G401 (cell line): ENCODE measurements around the gene TFF3. TPM values are rescaled to one million over a fixed set of nuclear protein-coding genes. Genes with fewer than 3 reads are reported as not detected.

Experiments used
- DNase-seq: peaks from one replicate; pipeline ENCODE4 v3.0.0-alpha.2; 2015; ENCODE audit warnings: low spot score
- in situ Hi-C: cut with HindIII; loops from 2 replicates; pipeline ENCODE4 v1.10.0; 2016; ENCODE audit warnings: low sequenced_read_pairs, mixed read lengths
- total RNA-seq: library from RNA; depleted of rRNA; stranded (reverse); fragments of >200 nt; shearing (Covaris generic); gene quantifications from 2 replicates; pipeline ENCODE4 v1.2.3, GENCODE V29; 2014

The TFF3 gene
- total RNA-seq, 1 experiment from 2014 or later, result not detected

GRCh38 chr21:42331660-42332059, 16.5 kb upstream of the TFF3 start:
- DNase-seq, result no peak
- in situ Hi-C loops, result no loop called here

GRCh38 chr21:42330380-42331371, 15.5 kb upstream of the TFF3 start:
- in situ Hi-C loops, result no loop called here
- DNase-seq, result no peak

- in situ Hi-C loops, result no loop called here
- no peak for DNase-seq
Observed at GRCh38 chr21:42324896-42325295, 9.7 kb upstream of the TFF3 start.

- no peak for DNase-seq
- in situ Hi-C loops, result no loop called here
Observed at GRCh38 chr21:42321845-42322244, 6.6 kb upstream of the TFF3 start.

GRCh38 chr21:42321231-42321630, 6.0 kb upstream of the TFF3 start:
- in situ Hi-C loops, result no loop called here
- no peak for DNase-seq

- DNase-seq, result no peak
- in situ Hi-C loops, result no loop called here
Observed at GRCh38 chr21:42320791-42321190, 5.6 kb upstream of the TFF3 start.

- DNase-seq, result no peak
Observed at GRCh38 chr21:42319851-42320572, 4.8 kb upstream of the TFF3 start.

GRCh38 chr21:42319376-42319775, 4.2 kb upstream of the TFF3 start:
- in situ Hi-C loops, result no loop called here
- DNase-seq, result no peak

More at GRCh38 chr21:42319851-42320572, 4.8 kb upstream of the TFF3 start:
- in situ Hi-C loops, result no loop called here

GRCh38 chr21:42317826-42318746, 2.9 kb upstream of the TFF3 start:
- DNase-seq, result no peak
- in situ Hi-C loops, result no loop called here

- no peak for DNase-seq
- in situ Hi-C loops, result no loop called here
Observed at GRCh38 chr21:42317341-42317741, 2.1 kb upstream of the TFF3 start.

GRCh38 chr21:42316891-42317290, 1.7 kb upstream of the TFF3 start:
- in situ Hi-C loops, result no loop called here
- DNase-seq, result no peak

GRCh38 chr21:42314616-42315295, 453 bp downstream of the TFF3 start:
- in situ Hi-C loops, result no loop called here
- DNase-seq, result no peak

- DNase-seq, result no peak
- in situ Hi-C loops, result no loop called here
Observed at GRCh38 chr21:42313501-42313969, 1.7 kb downstream of the TFF3 start.

GRCh38 chr21:42312626-42313104, 2.5 kb downstream of the TFF3 start:
- in situ Hi-C loops, result no loop called here
- DNase-seq, result no peak

- no peak for DNase-seq
- in situ Hi-C loops, result no loop called here
Observed at GRCh38 chr21:42311816-42312625, 3.2 kb downstream of the TFF3 start.

- no peak for DNase-seq
- in situ Hi-C loops, result no loop called here
Observed at GRCh38 chr21:42311160-42311559, 4.0 kb downstream of the TFF3 start.

- in situ Hi-C loops, result no loop called here
- no peak for DNase-seq
Observed at GRCh38 chr21:42310411-42311001, 4.7 kb downstream of the TFF3 start.
